GM21737 (cell line): ENCODE results near the gene MT1E.
"Not testable (repeated sequence)": the region's sequence is repeated elsewhere in the genome, so short reads cannot be mapped to it uniquely, and the experiment has no call there.

Experiments used
- ATAC-seq: cut with Tn5 transposase; IDR thresholded peaks from one replicate; pipeline ENCODE4 v1.9.1; 2021; ENCODE audit warnings: mild to moderate bottlenecking, moderate library complexity; ENCODE audit not compliant: unreplicated experiment

The MT1E gene

DNA sequence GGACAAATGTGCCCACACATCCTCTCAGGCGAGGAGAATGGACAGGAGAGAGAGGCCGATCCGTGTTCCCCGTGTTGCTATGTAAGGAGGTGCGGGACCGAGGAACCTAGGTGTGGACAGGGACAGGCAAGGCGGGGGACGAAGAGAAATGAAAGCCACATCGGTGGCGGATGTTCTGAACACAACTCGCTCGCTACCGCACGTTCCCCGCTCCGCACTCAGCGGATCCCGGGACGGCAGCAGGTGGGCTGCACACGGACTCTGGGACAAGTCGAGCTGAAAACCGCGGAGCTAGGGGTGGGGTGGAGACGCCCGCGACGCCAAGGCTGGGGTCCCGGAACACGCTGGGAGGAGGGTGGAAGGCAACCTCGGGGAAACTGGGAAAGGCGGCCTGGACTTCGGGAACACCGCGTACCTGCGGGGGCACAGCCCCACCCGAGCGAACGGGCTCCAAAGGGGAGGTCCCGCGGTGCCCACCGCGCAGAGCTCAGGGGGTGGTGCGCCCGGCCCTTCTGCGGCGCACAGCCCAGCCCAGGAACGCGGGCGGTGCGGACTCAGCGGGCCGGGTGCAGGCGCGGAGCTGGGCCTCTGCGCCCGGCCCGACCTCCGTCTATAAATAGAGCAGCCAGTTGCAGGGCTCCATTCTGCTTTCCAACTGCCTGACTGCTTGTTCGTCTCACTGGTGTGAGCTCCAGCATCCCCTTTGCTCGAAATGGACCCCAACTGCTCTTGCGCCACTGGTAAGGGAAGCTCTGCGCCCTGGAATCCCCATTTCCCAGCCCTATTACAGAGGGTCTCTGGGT lies at the start of gene MT1E:
MT1E (plus strand) TSS at position 642 of the 803 bp plus-strand sequence; CDS start at position 713, 71 bp downstream.
- peak; percentile 55 for ATAC-seq

DNA sequence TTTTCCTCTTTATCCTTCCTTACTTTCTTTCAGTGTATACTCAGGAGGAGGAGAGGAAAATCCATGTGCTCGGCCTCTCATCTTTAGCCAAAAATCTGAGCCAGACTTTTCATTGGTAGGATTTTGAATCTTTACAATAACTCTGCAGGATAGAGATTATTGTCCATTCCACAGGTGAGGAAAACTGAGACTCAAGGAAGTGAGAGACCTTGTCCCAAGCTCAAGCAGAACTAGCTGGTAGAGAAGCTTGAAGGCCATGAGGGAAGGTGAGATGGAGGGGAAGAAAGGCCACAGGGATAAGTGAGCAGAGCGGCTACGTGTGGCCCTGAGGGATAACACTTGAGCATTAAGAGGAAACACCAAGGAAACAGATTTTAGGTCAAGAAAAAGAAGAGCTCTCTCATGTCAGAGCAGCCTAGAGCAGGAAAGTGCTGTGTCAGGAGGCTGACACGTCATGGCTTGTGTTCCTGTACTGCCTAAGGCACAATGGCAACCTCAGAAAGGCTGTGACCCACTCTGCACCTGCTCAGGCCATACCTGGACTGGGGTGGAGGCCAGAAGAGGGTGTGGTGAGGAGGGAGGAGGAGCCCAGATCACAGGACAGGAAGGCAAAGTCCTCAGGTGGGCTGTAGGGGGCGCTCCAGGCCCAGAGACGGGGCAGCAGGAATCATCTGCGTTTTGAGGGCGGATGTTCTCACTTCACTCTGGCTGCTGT lies 48.8 kb upstream of the MT1E start:
- peak; percentile 91 for ATAC-seq

DNA sequence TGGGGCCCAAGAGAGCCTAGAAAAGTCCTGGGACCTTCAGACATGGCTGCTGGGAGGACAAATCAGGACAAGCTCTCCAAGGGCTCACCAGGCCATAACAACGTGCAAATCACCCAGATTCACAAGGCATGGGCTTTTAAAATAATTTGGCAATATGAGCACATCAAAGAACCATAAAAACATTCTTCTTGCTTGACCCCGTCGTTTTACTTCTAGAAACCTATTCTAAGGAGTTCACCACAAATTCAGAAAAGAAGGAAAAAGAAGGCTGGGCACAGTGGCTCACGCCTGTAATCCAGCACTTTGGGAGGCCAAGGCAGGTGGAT lies 48.3 kb upstream of the MT1E start:
- no peak for ATAC-seq

DNA sequence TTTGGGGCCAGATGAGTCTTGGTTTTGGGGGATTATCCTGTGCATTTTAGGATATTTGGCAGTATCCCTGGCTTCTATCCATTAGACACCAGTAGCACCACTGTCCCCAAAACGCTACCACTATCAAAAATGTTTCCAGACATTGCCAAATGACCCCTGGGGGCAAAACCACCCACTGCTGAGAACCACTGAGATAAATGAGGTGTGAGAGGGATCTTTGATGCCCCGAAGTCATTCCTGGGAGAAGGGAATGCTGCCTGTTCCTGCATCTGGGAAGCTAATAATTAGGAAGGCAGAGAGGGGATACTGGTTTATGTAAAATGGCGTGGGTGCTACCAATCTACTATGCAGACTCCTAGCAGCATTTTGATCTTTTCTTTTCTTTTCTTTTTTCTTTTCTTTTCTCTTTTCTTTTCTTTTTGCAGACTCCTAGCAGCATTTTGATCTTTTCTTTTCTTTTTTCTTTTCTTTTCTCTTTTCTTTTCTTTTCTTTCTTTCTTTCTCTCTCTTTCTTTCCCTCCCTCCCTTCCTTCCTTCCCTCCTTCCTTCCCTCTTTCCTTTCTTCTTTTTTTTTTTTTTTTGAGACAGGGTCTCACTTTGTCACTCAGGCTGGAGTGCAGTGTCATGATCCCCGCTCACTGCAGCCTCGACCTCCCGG lies 45.1 kb upstream of the MT1E start:
- no peak for ATAC-seq

DNA sequence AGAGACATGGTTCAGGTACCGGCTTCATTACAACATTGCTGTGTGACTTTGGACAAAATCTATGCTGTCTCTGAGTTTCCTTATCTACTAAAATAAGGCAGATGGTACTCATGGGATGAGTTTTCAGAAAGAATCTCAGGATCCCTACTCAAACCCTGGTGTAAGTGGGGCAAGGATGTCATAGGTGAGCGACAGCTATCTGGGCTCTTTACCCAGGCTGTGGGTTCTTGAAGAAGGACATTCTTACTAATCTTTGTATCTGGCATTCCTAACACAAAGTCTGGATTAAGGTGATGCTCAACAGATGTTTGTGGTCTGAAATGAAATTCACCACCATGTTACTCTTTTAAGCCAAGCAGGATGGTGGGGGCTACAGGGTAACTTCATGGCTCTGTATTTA lies 42.7 kb upstream of the MT1E start:
- ATAC-seq = not testable (repeated sequence)

DNA sequence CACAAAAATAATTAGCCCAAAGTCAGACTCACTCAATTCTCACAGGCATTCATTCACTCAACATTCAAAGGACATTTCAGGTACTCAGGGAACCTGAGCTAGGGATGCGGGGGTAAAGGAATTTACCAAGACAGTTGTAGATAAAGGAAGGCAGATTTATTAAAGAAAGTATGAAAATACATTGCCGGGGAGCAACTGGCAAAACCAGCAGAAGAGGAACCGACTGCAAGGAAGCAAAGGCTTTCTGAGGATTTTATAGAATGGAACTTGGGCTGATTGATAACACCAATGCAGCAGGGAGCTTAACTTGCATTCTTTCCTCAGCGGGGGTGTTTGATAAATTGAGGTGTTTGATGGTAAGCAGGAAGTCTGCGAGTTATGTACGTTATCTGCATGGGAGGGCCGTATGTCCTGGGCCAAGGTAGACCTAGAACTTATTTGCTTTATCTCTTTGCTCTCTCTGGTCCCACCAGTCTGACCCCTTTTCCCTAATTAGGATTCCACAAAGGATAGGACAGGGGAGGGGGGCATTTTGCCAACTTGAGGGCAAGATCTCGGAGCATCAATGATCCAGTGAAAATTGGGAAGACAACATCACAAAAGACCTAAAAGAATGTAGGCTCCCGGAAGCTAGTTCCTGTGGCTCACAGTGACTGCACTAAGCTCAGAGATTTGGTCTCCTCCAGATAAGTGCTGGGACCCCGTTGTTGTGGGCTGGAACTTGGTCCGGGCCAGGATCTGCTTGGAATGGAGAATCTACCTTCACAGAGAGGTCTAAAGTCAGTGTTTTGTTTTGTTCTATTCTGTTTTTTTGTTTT lies 42.0 kb upstream of the MT1E start:
- ATAC-seq = no peak

DNA sequence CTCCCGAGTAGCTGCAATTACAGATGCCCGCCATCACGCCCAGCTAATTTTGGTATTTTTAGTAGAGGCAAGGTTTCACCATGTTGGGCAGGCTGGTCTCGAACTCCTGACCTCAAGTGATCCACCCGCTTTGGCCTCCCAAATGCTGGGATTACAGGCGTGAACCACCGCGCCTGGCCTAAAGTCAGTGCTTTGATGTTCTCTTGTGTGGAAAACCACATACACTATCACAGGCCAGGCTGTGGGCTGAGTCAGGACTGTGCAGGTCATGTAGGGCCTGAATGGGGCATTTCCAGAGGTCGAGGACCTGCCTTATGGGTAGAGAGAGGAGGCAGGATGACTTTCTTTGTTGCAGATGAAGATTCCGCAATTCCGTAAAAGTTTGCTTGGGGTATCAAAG lies 41.3 kb upstream of the MT1E start:
- no peak for ATAC-seq

DNA sequence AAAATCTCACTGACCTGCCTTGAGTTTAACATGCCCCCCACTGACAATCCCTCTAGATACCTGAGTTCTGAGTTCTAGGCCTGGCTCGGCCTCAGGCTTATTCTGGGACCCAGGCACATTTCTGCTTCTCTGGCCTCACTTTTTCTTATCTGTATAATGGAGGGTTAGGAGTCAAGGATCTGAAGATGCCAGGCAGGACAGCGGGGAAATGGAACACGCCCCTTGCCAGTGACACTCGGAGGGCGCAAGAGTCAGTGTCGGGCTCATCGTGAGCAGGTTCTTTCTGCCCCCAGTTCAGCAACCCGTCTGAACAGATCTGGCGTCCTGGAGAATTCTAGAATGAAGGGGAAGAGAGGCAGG lies 36.8 kb upstream of the MT1E start:
- no peak for ATAC-seq

DNA sequence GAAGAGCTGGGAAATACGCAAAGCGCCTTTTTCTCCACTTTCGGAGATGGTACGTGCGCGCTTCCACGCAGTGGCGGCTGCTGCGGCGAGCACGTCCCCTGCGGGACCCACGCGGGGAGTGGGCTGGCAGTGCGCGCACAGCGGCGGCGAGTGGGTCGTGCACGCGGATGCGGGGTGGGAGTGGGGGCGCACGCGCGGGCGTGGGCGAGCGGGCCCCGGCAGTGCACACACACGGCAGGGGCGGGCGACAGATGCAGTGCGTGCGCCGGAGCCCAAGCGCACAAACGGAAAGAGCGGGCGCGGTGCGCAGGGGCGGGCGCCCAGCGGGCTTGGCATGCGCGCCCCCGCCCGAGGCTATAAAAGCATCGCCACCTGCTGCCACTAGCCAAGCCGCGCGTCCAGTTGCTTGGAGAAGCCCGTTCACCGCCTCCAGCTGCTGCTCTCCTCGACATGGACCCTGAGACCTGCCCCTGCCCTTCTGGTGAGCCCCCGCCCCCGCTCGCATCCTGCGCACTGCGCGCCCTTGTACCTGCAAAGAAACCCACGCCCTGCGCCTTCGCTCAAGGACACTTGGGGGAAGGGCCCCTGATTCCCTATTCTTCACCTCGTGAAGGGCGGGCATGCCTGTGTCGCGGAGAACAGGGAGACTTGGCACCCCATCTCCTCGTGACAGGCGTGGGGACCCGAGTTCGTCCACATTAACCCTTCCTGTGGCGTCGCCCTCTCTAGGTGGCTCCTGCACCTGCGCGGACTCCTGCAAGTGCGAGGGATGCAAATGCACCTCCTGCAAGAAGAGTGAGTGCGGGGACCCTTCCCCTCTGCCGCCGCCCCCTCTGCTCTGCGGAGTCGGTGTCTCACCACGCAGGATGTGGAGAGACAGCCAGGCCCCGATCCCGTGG lies 36.2 kb upstream of the MT1E start, which contains the start of gene MT3:
MT3 (plus strand) TSS at position 388 of the 899 bp plus-strand sequence; CDS start at position 451, 63 bp downstream.
- no peak for ATAC-seq

DNA sequence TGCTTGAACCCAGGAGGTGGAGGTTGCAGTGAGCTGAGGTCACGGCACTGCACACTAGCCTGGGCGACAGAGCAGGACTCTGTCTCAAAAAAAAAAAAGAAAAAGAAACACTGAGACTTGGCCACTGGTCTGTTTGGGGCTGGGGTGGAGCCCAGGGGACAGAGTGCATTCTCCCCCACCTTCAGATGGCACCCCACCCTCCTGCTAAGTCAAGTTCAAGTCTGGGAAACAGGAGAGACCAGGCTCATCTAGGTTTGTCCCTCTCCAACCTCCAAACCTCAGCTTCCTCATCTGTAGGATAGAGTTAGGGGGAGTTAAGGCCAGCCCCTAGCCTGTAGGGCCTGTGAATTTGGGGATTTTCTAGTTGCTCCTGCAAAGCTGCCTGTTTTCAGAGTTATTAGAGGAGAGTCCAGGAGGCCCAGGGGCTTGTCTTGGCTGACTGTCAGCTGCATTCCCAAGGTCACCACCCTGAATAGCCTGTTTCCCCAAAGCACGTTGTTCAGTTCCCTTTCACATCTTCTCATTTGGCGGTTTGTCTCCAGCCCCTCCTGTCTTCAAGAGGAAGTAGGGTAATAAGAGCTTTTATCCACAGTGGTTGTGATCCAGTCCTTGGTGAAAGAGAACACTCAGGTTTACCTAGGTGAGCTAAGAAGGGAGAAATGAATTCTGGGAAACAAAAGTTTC lies 34.1 kb upstream of the MT1E start:
- ATAC-seq = no peak

DNA sequence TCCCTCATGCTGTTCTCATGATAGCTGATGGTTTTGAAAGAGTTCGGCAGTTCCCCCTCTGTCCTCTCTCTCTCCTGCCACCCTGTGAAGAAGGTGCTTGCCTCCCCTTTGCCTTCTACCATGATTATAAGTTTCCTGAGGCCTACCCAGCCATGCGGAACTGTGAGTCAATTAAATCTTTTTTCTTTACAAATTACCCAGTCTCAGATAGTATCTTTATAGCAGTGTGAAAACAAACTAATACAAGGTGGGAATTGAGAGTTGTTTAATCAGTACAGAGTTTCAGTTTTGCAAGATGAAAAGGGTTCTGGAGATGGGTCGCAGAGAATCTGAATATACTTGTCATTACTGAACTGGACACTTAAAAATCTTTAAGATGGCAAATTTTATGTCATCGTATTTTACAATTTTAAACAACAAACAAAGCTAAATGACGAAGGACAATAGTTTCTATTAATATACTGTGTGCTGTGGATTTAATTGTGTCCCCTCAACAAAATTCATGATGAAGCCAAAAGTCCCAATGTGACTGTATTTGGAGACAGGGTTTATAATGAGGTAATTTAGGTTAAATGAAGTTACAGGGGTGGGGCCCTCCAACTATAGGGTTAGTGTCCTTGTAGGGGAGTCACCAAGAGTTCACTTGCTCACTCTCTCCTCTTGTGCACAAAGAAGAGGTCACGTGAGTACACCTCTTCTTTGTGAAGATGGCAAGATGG lies 31.8 kb upstream of the MT1E start:
- no peak for ATAC-seq

DNA sequence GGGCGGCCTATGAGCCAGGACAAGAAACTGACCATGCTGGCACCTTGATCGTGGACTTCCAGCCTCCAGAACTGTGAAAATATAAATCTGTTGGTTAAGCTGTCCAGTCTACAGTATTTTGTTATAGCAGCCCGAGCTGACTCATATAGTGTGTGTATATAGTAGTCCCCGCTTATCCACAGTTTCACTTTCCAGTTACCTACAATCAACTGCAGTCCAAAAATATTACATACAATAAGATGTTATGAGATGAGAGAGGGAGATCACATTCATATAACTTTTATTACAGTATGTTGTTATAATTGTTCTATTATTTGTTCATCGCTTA lies 31.3 kb upstream of the MT1E start:
- no peak for ATAC-seq

DNA sequence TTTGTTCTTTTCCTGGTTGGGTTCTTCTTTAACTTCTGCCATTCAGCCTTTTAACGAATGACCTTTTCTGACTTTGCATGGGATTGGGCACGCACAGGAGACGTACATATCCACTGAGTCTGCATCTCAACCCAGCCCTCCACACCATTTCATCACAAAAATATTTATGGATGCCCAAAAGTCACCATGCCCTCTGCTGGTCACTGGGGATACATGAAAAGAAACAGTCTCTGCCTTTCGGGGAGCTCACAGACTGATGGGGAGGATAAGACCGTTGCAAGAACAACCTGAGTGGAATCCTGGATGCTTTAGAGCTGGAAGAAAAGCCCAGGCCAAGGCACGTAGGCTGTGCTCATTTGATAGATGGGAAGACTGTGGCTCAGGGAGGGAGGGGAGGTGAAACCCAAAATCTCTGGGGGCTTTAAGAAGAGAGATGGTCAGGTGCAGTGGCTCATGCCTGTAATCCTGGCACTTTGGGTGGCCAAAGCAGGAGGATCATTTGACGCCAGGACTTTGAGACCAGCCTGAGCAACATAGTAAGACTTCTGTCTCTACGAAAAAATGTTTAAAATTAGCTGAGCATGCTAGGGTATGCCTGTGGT lies 25.1 kb upstream of the MT1E start:
- no peak for ATAC-seq

DNA sequence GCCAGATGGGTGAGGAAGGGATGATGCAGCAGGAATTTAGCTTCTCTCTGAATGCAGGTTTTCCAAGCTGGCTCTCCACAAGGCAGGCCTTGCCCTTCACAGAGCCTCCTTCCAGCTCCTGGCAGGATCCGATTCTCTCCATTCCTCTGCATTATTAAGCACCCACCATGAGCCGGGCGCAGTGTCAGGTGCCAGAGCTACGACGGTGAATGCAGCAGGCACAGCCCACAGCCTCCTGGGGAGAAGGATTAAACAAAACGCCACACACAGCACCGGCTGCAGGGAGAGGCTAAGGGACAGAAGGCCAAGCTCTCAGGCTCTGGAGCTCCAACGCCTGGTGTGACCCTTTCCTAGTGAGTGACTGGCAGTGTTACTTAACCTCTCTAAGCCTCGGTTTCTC lies 24.3 kb upstream of the MT1E start:
- no peak for ATAC-seq

DNA sequence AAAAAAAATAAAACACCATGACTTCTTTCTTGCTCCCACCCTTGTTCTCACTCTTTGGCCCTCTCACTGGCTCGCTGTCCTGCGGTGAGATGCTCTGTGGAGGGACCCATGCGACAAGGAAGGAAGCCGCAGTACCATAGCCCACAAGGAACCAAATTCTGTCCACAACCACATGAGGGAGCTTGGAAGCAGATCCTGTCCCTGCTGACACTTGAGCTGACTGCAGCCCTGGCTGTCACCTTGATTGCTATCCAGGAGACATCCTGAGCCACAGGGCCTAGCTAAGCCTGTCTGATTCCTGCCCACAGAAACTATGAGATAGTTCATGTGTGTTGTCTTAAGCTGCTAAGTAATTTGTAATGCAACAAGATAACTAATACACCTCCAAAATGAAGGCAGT lies 22.0 kb upstream of the MT1E start:
- no peak for ATAC-seq

DNA sequence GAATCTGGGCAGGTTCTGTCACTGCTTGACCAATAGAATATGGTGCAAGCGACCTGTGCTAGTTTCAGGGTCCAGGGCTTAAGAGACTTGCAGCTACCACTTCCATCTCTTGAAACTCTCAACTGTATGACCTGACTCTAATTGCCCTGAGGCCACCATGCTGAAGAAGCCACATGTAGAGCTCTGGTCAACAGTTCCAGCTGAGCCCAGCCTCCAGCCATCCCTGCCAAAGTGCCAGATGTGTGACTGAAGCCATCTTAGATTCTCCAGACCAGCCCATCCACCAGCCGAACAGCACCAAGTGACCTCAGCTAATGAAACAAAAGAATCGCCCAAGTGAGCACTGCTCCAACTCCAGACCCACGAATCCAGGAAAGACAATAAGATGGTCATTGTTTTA lies 20.6 kb upstream of the MT1E start:
- ATAC-seq = no peak

DNA sequence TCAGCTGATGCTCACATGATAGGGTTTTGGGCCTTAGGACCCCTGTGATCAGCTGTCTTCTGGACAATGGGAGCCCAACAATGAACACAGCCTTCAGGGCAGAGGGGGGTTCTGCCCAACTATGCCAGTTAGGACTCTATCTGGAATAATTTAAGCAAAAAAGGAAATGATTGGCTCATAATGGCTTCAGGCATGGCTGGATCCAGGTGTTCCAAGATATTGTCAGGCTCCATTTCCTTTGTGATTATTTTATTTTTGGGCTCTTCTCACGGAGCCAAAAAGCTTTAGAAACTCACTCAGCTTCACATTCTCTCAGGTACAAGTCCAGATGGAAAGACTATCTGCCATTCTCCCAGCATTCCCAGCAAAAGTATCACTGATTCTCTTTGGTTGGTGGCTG lies 20.1 kb upstream of the MT1E start:
- ATAC-seq = no peak

DNA sequence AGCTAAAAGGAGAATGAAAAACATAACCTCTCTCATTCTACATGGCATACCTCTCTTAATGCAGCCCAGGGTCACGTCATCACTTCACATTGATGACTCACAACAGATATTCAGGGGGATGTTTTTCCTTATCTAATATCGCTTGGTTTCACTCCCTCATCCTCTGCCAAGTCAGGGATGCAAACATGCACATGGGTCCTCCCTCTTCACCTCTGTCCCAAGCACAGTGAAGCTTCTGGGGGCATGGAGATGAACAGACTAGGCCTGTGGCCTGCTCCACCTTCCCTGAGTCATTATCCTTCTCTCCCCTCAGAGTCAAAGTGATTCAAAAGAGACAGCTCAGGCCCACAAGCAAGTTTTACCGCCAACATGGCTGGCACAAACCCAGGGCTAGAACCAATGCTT lies 19.5 kb upstream of the MT1E start:
- no peak for ATAC-seq
